LNCaP clone FGC (cell line): ENCODE data around the gene PLXNA4.

Experiments used
- DNase-seq: peaks from one replicate; pipeline ENCODE4 v3.0.0-alpha.2; 2011; ENCODE audit warnings: low read depth
- H3K4me3 ChIP-seq: 2 replicates; pipeline ENCODE4 v1.5.1; 2011; ENCODE audit warnings: mild to moderate bottlenecking, low read depth, low read length, control low read depth
- TF ChIP-seq, protein P1 (sequence below): IDR thresholded peaks from 2 replicates; pipeline ENCODE4 v1.5.1; 2012; ENCODE audit warnings: mild to moderate bottlenecking; ENCODE audit not compliant: control insufficient read depth, insufficient read depth; ENCODE audit errors: extremely low read depth

Gene PLXNA4

DNA sequence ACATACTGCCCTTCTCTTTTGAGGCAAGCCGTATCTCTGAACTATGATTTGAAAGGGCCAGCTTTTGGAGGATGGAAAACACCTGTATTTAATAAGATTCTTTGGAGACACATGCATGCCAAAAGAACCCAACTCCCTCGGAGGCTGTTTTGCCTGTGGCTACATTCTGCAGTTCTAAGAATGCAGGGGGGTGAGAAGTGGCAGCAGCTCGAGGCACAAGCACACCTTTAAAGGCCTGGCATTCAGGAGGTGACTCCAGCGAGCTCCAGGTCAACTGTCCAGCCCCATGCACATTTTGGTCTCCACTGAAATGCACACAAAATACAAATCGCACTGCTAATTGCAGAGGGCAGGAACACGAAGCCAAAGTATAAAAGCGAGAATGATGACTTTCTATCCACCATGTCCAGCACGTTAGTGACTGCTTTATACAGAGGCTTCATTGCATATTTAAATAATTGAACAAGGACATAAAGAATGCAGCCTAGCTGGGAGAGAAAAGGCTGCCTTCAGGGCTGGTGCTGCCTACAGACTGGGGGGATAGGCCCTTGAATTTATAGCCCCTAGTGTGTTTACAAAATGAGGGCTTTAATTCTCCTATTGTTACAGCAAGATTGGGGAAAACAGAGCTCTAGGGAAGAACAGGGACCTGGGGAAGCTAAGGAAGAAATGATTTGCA lies 359.3 kb downstream of the PLXNA4 start:
- no peak for DNase-seq
- H3K4me3 ChIP-seq: no peak overlapping the region
- TF ChIP-seq, protein P1, sequence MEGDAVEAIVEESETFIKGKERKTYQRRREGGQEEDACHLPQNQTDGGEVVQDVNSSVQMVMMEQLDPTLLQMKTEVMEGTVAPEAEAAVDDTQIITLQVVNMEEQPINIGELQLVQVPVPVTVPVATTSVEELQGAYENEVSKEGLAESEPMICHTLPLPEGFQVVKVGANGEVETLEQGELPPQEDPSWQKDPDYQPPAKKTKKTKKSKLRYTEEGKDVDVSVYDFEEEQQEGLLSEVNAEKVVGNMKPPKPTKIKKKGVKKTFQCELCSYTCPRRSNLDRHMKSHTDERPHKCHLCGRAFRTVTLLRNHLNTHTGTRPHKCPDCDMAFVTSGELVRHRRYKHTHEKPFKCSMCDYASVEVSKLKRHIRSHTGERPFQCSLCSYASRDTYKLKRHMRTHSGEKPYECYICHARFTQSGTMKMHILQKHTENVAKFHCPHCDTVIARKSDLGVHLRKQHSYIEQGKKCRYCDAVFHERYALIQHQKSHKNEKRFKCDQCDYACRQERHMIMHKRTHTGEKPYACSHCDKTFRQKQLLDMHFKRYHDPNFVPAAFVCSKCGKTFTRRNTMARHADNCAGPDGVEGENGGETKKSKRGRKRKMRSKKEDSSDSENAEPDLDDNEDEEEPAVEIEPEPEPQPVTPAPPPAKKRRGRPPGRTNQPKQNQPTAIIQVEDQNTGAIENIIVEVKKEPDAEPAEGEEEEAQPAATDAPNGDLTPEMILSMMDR: no peak

DNA sequence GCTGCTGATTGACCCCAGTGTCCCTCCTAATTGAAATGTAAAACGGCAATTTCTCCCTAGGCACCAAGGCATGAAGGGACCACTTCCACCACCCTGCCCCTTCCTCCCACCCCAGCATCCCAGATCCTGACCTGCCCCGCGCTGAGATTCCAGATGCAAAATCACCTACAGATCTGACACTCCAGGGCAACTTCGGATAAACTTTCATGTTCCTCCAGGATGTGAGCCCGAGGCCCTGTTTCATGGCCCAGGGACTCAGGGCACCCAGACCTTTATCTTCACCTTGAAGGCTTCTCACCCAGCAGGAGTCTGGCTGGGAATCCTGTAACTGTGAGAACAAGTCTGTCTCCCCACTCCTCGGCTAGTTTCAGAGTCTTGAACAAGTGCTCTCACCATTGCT lies 361.8 kb downstream of the PLXNA4 start:
- TF ChIP-seq, protein P1: no peak
- no peak overlapping the region for H3K4me3 ChIP-seq
- no peak for DNase-seq

- H3K4me3 ChIP-seq: no peak overlapping the region
- TF ChIP-seq, protein P1: no peak
- no peak for DNase-seq
Measured at GRCh38 chr7:132213583-132213982, 362.7 kb downstream of the PLXNA4 start.

DNA sequence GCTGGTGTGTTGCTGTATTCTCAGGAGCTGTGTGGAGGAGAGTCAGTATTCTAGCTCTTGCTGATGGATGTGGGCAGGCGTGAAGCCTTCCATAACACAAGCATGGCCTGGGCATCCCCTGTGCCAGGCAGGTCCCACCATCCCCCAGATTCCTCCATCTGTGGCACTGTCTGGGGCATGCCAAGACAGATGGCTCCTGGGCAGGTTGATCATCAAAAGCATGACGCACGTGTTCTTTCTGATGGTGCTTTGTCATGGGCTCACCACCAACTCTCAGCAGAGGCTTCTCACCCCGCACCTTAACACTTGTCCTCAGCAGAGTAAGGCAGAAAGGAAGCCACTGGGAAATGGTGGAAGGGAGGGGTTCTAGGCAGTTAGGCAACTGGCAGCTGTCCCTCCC lies 364.3 kb downstream of the PLXNA4 start:
- no peak for DNase-seq
- no peak overlapping the region for H3K4me3 ChIP-seq
- TF ChIP-seq, protein P1: no peak

GRCh38 chr7:132210821-132211220 lies 365.4 kb downstream of the PLXNA4 start:
- TF ChIP-seq, protein P1: no peak
- H3K4me3 ChIP-seq: no peak overlapping the region
- no peak for DNase-seq

- TF ChIP-seq, protein P1: no peak
- no peak overlapping the region for H3K4me3 ChIP-seq
- DNase-seq: no peak
Measured at GRCh38 chr7:132207782-132208181, 368.5 kb downstream of the PLXNA4 start.

DNA sequence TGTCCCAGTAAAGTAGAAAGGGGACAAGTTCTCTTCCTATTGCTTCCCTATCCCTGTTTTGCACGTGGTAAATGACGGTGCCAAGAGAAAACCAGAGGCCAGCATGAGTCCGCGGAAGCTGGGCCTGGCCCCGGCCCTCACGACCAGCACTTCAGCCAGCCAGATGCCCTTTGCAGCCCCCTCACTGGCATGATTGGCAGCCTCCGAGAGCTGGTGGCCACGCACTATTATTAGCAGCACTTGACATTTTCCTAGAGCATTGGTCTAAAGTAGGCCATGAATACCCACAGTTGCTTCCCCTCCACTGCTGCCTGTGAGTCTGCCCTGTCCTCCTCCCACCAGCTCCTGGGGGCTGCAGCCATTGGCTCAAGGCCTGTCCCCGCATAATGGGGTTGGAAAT lies 369.1 kb downstream of the PLXNA4 start:
- TF ChIP-seq, protein P1: no peak
- DNase-seq: no peak
- H3K4me3 ChIP-seq: no peak overlapping the region
